K562 (cell line): ENCODE data around the gene WARS2. TPM values are rescaled to one million over a fixed set of nuclear protein-coding genes. Genes with fewer than 3 reads are reported as not detected.

ENCODE experiments used
- ATAC-seq: fragments of 200-7000 bp; cut with Tn5 transposase; 3 replicates; pipeline ENCODE4 v1.9.1; 2020; ENCODE audit warnings: moderate library complexity
- BruUV-seq: library from RNA; stranded (reverse); fragments of 400-500 nt; replicated peaks from 2 replicates; lab custom pipeline; 2021; lab: Mats Ljungman, UMichigan
- CTCF ChIA-PET: fragments of 300-600 bp; formaldehyde crosslinking; extraction: SDS; loops from one replicate; lab custom pipeline; 2021; ENCODE audit warnings: low intra/inter-chr PET ratio; lab: Yijun Ruan, JAX
- POLR2A ChIA-PET: fragments of 300-600, 350-650 bp; sonication (Branson Sonifier 250); formaldehyde crosslinking; extraction: SDS; loops from one replicate; lab custom pipeline; 2021; ENCODE audit warnings: antibody characterized with exemption, inconsistent platforms; lab: Yijun Ruan, JAX
- DNase-seq, 4 experiments: peaks; one replicate each; pipeline versions ENCODE4 v3.0.0 to v3.0.0-alpha.2; 2011 to 2018; ENCODE audit warnings: low spot score in 3 of 4, mixed read lengths in 3 of 4; ENCODE audit errors: extremely low read depth in 1 of 4
- FAIRE-seq: peaks from 2 replicates; lab custom pipeline; 2011; peaks lifted over from hg19 to GRCh38; lab: Jason Lieb, UNC
- H2AFZ ChIP-seq: 2 replicates; pipeline ENCODE4 v1.6.0; 2011; ENCODE audit warnings: low read depth, low read length, control low read depth, inconsistent platforms
- H3K27ac ChIP-seq: fragments of 200-600 bp; 3 replicates; pipeline ENCODE4 v1.8.0; 2011; ENCODE audit warnings: low read depth, mild to moderate bottlenecking, control low read depth, inconsistent platforms, low read length, moderate library complexity, mixed read lengths; ENCODE audit errors: extremely low read depth
- H3K27me3 ChIP-seq, 2 experiments: fragments of 300-600 bp in 1 of 2; 2 replicates in 1 of 2; 3 replicates in 1 of 2; pipeline versions ENCODE4 v1.6.0 to v1.8.0; 2011; ENCODE audit warnings: inconsistent platforms in 2 of 2, low read length in 2 of 2, mild to moderate bottlenecking in 1 of 2, mixed read lengths in 1 of 2, moderate library complexity in 1 of 2; ENCODE audit not compliant: control insufficient read depth in 2 of 2, insufficient read depth in 2 of 2
- H3K36me3 ChIP-seq: fragments of 300-600 bp; 3 replicates; pipeline ENCODE4 v1.8.0; 2011; ENCODE audit warnings: mild to moderate bottlenecking, low read length, inconsistent platforms; ENCODE audit not compliant: control insufficient read depth, insufficient read depth
- H3K4me1 ChIP-seq, 2 experiments: fragments of 200-600 bp in 1 of 2; replicated peaks in 1 of 2; 2 replicates in 1 of 2; 3 replicates in 1 of 2; pipeline versions ENCODE4 v1.5.1 to v1.8.0; 2011; ENCODE audit warnings: inconsistent platforms in 2 of 2, low read length in 2 of 2, mild to moderate bottlenecking in 1 of 2, mixed read lengths in 1 of 2, moderate library complexity in 1 of 2; ENCODE audit not compliant: control insufficient read depth in 2 of 2, insufficient read depth in 2 of 2
- H3K4me2 ChIP-seq: 2 replicates; pipeline ENCODE4 v1.6.1; 2011; ENCODE audit warnings: low read length, control low read depth, inconsistent platforms, mixed read lengths; ENCODE audit not compliant: insufficient read depth
- H3K4me3 ChIP-seq: fragments of 200-600 bp; sonication (generic), shearing (Covaris generic); 2 replicates; pipeline ENCODE4 v1.5.1; 2016; ENCODE audit warnings: control low read depth, inconsistent platforms
- H3K79me2 ChIP-seq: fragments of 200-600 bp; 3 replicates; pipeline ENCODE4 v1.8.0; 2011; ENCODE audit warnings: low read length, inconsistent platforms; ENCODE audit not compliant: control insufficient read depth, insufficient read depth
- H3K9ac ChIP-seq, 2 experiments: 2 replicates each; pipeline versions ENCODE4 v1.6.0 to v1.6.1; 2011; ENCODE audit warnings: low read depth in 2 of 2, low read length in 2 of 2, control low read depth in 1 of 2, inconsistent platforms in 1 of 2, mild to moderate bottlenecking in 1 of 2, mixed read lengths in 1 of 2; ENCODE audit not compliant: insufficient read depth in 1 of 2
- H3K9me1 ChIP-seq: one replicate; pipeline ENCODE4 v1.6.0; 2011; ENCODE audit warnings: inconsistent platforms, mild to moderate bottlenecking, low read length, moderate library complexity; ENCODE audit not compliant: control insufficient read depth, insufficient read depth
- H3K9me3 ChIP-seq: replicated peaks from 2 replicates; pipeline ENCODE4 v1.5.1; 2011; ENCODE audit warnings: low read depth, low read length, inconsistent platforms; ENCODE audit not compliant: control insufficient read depth, insufficient read depth
- H4K20me1 ChIP-seq: replicated peaks from 2 replicates; pipeline ENCODE4 v1.6.1; 2011; ENCODE audit warnings: low read length, inconsistent platforms, mixed read lengths; ENCODE audit not compliant: control insufficient read depth, insufficient read depth
- FOXK1 ChIP-seq: sonication (generic); formaldehyde crosslinking; IDR thresholded peaks from 2 replicates; pipeline ENCODE4 v1.8.0; 2022; ENCODE audit warnings: missing genetic modification reagents, mild to moderate bottlenecking, borderline replicate concordance
- GTF2E2 ChIP-seq: fragments of 200-800 bp; sonication (Bioruptor generic); IDR thresholded peaks from 2 replicates; pipeline ENCODE4 v1.6.1; 2016; ENCODE audit warnings: missing genetic modification characterization, missing compliant biosample characterization
- HLTF ChIP-seq: fragments of 450-650 bp; IDR thresholded peaks from 2 replicates; pipeline ENCODE4 v1.6.1; 2016
- SMAD1 ChIP-seq: fragments of 150-350 bp; IDR thresholded peaks from 2 replicates; pipeline ENCODE4 v1.6.1; 2014; ENCODE audit warnings: low read length, low read depth; ENCODE audit not compliant: partially characterized antibody
- SREBF1 ChIP-seq: fragments of 150-350 bp; IDR thresholded peaks from 2 replicates; pipeline ENCODE4 v1.6.1; 2014; ENCODE audit warnings: antibody characterized with exemption, low read depth, low read length, borderline replicate concordance
- TBL1XR1 ChIP-seq, 2 experiments: IDR thresholded peaks; 2 replicates each; pipeline ENCODE4 v1.6.1; 2012; ENCODE audit warnings: improper control_type of control experiment in 2 of 2, low read length in 2 of 2, mild to moderate bottlenecking in 1 of 2
- ZNF324 ChIP-seq: fragments of 250-450 bp; sonication (Bioruptor Pico); IDR thresholded peaks from 2 replicates; pipeline ENCODE4 v1.4.0; 2020; ENCODE audit warnings: mild to moderate bottlenecking
- ZNF354B ChIP-seq: fragments of 250-450 bp; sonication (Bioruptor Pico); IDR thresholded peaks from 2 replicates; pipeline ENCODE4 v1.4.0; 2020
- ZNF764 ChIP-seq: fragments of 250-450 bp; sonication (Bioruptor Pico); IDR thresholded peaks from 2 replicates; pipeline ENCODE4 v1.4.0; 2020; ENCODE audit warnings: low read depth, mild to moderate bottlenecking, moderate library complexity
- WGBS: fragments of 100-300 bp; shearing (Covaris generic); methylation state at CpG from one replicate; pipeline ENCODE4 v1.1.6; 2016; ENCODE audit warnings: low coverage, mixed read lengths; ENCODE audit not compliant: insufficient coverage; ENCODE audit errors: missing lambda C conversion rate; 5-methylcytosine and 5-hydroxymethylcytosine counted together
- in situ Hi-C: fragments of 300-500 bp; cut with MboI; formaldehyde crosslinking; loops from 4 replicates; pipeline ENCODE4 v1.15.0; 2018; ENCODE audit warnings: inconsistent platforms, mixed read lengths
- intact Hi-C: fragments of 100-400 bp; cut with micrococcal nuclease; formaldehyde crosslinking; loops from 2 replicates; pipeline ENCODE4 v1.14.2; 2022
- polyA plus RNA-seq, 8 experiments: library from polyadenylated mRNA; depleted of rRNA in 4 of 8; stranded (reverse) in 5 of 8; unstranded in 3 of 8; fragments of >200 nt; fragmentation: Nextera tagmentation in 2 of 8; fragmentation: Illumina TruSeq in 1 of 8; extraction: Ambion mirVana in 2 of 8; extraction: Trizol in 1 of 8; gene quantifications; 2 replicates each; pipeline versions ENCODE4 v1.2.1 to v1.2.3, GENCODE V29; 2011 to 2014; ENCODE audit warnings: inconsistent platforms in 1 of 8, missing spikeins in 1 of 8
- total RNA-seq, 7 experiments: library from RNA; depleted of rRNA in 6 of 7; stranded (reverse); fragments of >200 nt in 6 of 7; fragmentation: Illumina TruSeq in 2 of 7; extraction: Trizol in 2 of 7; gene quantifications; 2 replicates each; pipeline versions ENCODE4 v1.2.1 to v1.2.3, GENCODE V29; 2011 to 2021; ENCODE audit warnings: low replicate concordance in 1 of 7
- TF ChIP-seq, protein P1 (sequence below): fragments of 250-450 bp; sonication (Bioruptor Pico); IDR thresholded peaks from 2 replicates; pipeline ENCODE4 v1.8.0; 2022; ENCODE audit warnings: moderate library complexity, mild to moderate bottlenecking, inconsistent platforms
- TF ChIP-seq, protein P2 (sequence below): fragments of 450-650 bp; IDR thresholded peaks from 2 replicates; pipeline ENCODE4 v1.6.1; 2017; ENCODE audit warnings: antibody characterized with exemption, mild to moderate bottlenecking
- TF ChIP-seq, protein P3 (sequence below): IDR thresholded peaks from 2 replicates; pipeline ENCODE4 v1.6.1; 2011; ENCODE audit not compliant: insufficient read length; ENCODE audit errors: extremely low read depth

WARS2 gene
- total and polyA plus RNA-seq, 9 of the 15 experiments (the other 6 are each of a cell fraction or from before 2014, with no cell fraction given): 5.7 to 18.0 (median 16.9) TPM

DNA sequence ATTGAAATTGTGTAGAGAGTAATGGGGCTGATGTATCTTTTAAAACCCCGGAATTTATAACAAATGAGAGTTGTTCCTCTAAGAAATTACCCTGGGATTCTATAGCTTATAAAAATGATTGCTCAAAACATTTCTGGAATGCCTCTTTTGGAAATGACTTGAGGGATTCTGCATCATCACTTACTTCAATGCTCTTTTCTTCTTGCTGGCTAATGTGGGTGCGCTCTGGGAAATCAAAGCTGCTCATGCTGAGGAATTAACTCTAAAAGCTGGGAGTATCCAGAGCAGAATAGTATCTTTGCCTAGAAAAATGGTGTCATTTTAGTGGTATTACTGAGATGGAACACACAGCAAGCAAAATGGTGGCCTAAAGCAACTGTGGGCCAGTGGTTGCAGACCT, 129.3 kb downstream of the WARS2 start:
- Histone ChIP-seq H3K4me1 (peaks cover 0 to 10% of the 10 kb centered on the region in 2 experiments; a peak in 1 of 5 replicates), H3K27ac (no peak overlapping the region), H3K4me3 (no peak overlapping the region), H3K9me1 (no peaks in the 10 kb centered on the region), H4K20me1 (no peaks in the 10 kb centered on the region), H3K9me3 (no peaks in the 10 kb centered on the region)
- no peak for FAIRE-seq
- DNase-seq: no peak
- ATAC-seq: no peak
- no TSS peak for BruUV-seq
- no peak for TF ChIP-seq ZNF764 (CRISPR knock-in tag)
- no peak for TF ChIP-seq FOXK1 (CRISPR knock-in tag)
- TF ChIP-seq, protein P1, sequence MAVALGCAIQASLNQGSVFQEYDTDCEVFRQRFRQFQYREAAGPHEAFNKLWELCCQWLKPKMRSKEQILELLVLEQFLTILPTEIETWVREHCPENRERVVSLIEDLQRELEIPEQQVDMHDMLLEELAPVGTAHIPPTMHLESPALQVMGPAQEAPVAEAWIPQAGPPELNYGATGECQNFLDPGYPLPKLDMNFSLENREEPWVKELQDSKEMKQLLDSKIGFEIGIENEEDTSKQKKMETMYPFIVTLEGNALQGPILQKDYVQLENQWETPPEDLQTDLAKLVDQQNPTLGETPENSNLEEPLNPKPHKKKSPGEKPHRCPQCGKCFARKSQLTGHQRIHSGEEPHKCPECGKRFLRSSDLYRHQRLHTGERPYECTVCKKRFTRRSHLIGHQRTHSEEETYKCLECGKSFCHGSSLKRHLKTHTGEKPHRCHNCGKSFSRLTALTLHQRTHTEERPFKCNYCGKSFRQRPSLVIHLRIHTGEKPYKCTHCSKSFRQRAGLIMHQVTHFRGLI (CRISPR knock-in tag): no peak
- TF ChIP-seq HLTF: no peak
- TF ChIP-seq SMAD1: no peak
- TF ChIP-seq GTF2E2: no peak
- no peak for TF ChIP-seq ZNF354B (CRISPR knock-in tag)
- TF ChIP-seq, protein P2, sequence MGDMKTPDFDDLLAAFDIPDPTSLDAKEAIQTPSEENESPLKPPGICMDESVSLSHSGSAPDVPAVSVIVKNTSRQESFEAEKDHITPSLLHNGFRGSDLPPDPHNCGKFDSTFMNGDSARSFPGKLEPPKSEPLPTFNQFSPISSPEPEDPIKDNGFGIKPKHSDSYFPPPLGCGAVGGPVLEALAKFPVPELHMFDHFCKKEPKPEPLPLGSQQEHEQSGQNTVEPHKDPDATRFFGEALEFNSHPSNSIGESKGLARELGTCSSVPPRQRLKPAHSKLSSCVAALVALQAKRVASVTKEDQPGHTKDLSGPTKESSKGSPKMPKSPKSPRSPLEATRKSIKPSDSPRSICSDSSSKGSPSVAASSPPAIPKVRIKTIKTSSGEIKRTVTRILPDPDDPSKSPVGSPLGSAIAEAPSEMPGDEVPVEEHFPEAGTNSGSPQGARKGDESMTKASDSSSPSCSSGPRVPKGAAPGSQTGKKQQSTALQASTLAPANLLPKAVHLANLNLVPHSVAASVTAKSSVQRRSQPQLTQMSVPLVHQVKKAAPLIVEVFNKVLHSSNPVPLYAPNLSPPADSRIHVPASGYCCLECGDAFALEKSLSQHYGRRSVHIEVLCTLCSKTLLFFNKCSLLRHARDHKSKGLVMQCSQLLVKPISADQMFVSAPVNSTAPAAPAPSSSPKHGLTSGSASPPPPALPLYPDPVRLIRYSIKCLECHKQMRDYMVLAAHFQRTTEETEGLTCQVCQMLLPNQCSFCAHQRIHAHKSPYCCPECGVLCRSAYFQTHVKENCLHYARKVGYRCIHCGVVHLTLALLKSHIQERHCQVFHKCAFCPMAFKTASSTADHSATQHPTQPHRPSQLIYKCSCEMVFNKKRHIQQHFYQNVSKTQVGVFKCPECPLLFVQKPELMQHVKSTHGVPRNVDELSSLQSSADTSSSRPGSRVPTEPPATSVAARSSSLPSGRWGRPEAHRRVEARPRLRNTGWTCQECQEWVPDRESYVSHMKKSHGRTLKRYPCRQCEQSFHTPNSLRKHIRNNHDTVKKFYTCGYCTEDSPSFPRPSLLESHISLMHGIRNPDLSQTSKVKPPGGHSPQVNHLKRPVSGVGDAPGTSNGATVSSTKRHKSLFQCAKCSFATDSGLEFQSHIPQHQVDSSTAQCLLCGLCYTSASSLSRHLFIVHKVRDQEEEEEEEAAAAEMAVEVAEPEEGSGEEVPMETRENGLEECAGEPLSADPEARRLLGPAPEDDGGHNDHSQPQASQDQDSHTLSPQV: no peak
- no peak for TF ChIP-seq SREBF1
- TF ChIP-seq, protein P3, sequence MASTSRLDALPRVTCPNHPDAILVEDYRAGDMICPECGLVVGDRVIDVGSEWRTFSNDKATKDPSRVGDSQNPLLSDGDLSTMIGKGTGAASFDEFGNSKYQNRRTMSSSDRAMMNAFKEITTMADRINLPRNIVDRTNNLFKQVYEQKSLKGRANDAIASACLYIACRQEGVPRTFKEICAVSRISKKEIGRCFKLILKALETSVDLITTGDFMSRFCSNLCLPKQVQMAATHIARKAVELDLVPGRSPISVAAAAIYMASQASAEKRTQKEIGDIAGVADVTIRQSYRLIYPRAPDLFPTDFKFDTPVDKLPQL: no peak
- no peak for TF ChIP-seq TBL1XR1 (IDR thresholded peaks at IDR 0.05; ENCODE audit: low read length in 2 of 2)
- no peak for TF ChIP-seq ZNF324 (CRISPR knock-in tag)
- TF ChIP-seq, all 486 proteins: peak for 0
- Histone ChIP-seq H3K27me3 (peaks cover 0 to 19% of the 10 kb centered on the region in 2 experiments; a peak in 3 of 5 replicates), H2AFZ (no peak overlapping the region), H3K79me2 (no peaks in the 10 kb centered on the region), H3K9ac (no peak overlapping the region), H3K4me2 (no peak overlapping the region), H3K36me3 (no peaks in the 10 kb centered on the region)
- 6% methylated on average over 2 of the region's 2 CpGs for WGBS
- ChIA-PET CTCF (no interaction called here), POLR2A (interaction anchor here (1.0 kb wide), 1 partner anchor 857 kb away, joined by 3 read pairs; no protein-coding TSS in a partner anchor)
- intact Hi-C loops (no loop called here), in situ Hi-C loops (no loop called here)
